Smooth muscle cell (in vitro differentiated cells): ENCODE results near the gene TLE4. TPM values are rescaled to one million over a fixed set of nuclear protein-coding genes. Genes with fewer than 3 reads are reported as not detected.

Experiments used
- DNase-seq: peaks from one replicate; lab custom pipeline; 2025; ENCODE audit not compliant: unreplicated experiment; lab: John Stamatoyannopoulos, UW
- H2AFZ ChIP-seq: fragments of 200-600 bp; sonication (generic); 2 replicates; pipeline ENCODE4 v1.6.0; 2016; ENCODE audit warnings: antibody characterized with exemption, low read depth, mild to moderate bottlenecking
- H3F3A ChIP-seq: fragments of 200-600 bp; sonication (generic); 2 replicates; pipeline ENCODE4 v1.6.0; 2017; ENCODE audit warnings: antibody characterized with exemption, low read depth
- H3K27ac ChIP-seq: fragments of 200-600 bp; sonication (generic); 2 replicates; pipeline ENCODE4 v1.5.1; 2016; ENCODE audit warnings: low read depth, mild to moderate bottlenecking
- H3K27me3 ChIP-seq: fragments of 200-600 bp; sonication (generic); 2 replicates; pipeline ENCODE4 v1.6.1; 2016; ENCODE audit warnings: low read depth, mild to moderate bottlenecking
- H3K36me3 ChIP-seq: fragments of 200-600 bp; sonication (generic); 2 replicates; pipeline ENCODE4 v1.5.1; 2016; ENCODE audit warnings: low read depth
- H3K4me1 ChIP-seq: fragments of 200-600 bp; sonication (generic); 2 replicates; pipeline ENCODE4 v1.5.1; 2016; ENCODE audit warnings: low read depth
- H3K4me2 ChIP-seq: fragments of 200-600 bp; sonication (generic); 2 replicates; pipeline ENCODE4 v1.6.0; 2016; ENCODE audit warnings: mild to moderate bottlenecking
- H3K4me3 ChIP-seq: fragments of 200-600 bp; sonication (generic); 2 replicates; pipeline ENCODE4 v1.5.1; 2016; ENCODE audit warnings: mild to moderate bottlenecking
- H3K79me2 ChIP-seq: fragments of 200-600 bp; sonication (generic); 2 replicates; pipeline ENCODE4 v1.6.0; 2016; ENCODE audit warnings: low read depth, mild to moderate bottlenecking
- H3K9ac ChIP-seq: fragments of 200-600 bp; sonication (generic); 2 replicates; pipeline ENCODE4 v1.6.0; 2016; ENCODE audit warnings: low read depth
- H3K9me3 ChIP-seq: fragments of 200-600 bp; sonication (generic); replicated peaks from 2 replicates; pipeline ENCODE4 v1.5.1; 2016; ENCODE audit warnings: low read depth
- H4K20me1 ChIP-seq: fragments of 200-600 bp; sonication (generic); 2 replicates; pipeline ENCODE4 v1.6.0; 2016; ENCODE audit warnings: low read depth
- WGBS: methylation state at CpG from one replicate; pipeline ENCODE4 v1.1.7; 2016; ENCODE audit warnings: low lambda C conversion rate; 5-methylcytosine and 5-hydroxymethylcytosine counted together
- polyA plus RNA-seq: library from polyadenylated mRNA; unstranded; fragments of >200 nt; fragmentation: Nextera tagmentation; extraction: Ambion mirVana; gene quantifications from 2 replicates; pipeline ENCODE4 v1.2.1, GENCODE V29; 2016
- total RNA-seq: library from RNA; depleted of rRNA; stranded (reverse); fragments of >200 nt; gene quantifications from 2 replicates; pipeline ENCODE4 v1.2.3, GENCODE V29; 2014
- TF ChIP-seq, protein P1 (sequence below): fragments of 200-600 bp; sonication (generic); IDR thresholded peaks from 2 replicates; pipeline ENCODE4 v1.5.1; 2017; ENCODE audit warnings: borderline replicate concordance, mild to moderate bottlenecking, antibody characterized with exemption; ENCODE audit not compliant: insufficient read depth, poor library complexity, severe bottlenecking

The TLE4 gene
- total and polyA plus RNA-seq, 2 experiments from 2014 or later, result 31.6 to 74.3 TPM

DNA sequence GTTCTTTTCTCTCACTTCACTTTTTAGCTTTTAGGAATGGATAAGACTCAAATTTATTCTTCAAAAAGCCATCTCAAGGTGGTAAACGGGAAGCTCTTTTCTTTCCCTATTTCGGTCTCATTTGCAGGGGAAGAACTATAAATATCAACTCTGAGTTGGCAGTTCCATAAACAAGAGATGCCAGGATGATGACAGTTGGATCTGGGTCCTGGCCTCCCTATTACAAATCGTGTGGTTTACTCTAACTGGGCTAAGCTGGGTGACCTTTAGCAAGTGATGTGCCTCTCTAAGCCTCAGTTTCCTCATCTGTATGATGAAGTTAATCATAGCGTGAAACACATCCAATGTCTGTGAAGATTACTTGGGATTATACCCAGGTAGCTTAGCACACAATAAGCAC lies 44.2 kb downstream of the TLE4 start:
- DNase-seq, result no peak
- Histone ChIP-seq H3F3A (peaks cover 9% of the 10 kb centered on the region), H3K9me3 (no peaks in the 10 kb centered on the region), H3K4me3 (no peak overlapping the region), H3K9ac (no peak overlapping the region), H3K79me2 (peaks cover 75% of the 10 kb centered on the region), H2AFZ (no peak overlapping the region), H3K27ac (no peak overlapping the region), H3K4me2 (no peak overlapping the region), H3K36me3 (no peaks in the 10 kb centered on the region), H3K4me1 (peaks cover 46% of the 10 kb centered on the region), H3K27me3 (no peaks in the 10 kb centered on the region), H4K20me1 (peaks cover 100% of the 10 kb centered on the region)
- WGBS, result 79% methylated on average over 4 of the region's 4 CpGs
- TF ChIP-seq, protein P1, sequence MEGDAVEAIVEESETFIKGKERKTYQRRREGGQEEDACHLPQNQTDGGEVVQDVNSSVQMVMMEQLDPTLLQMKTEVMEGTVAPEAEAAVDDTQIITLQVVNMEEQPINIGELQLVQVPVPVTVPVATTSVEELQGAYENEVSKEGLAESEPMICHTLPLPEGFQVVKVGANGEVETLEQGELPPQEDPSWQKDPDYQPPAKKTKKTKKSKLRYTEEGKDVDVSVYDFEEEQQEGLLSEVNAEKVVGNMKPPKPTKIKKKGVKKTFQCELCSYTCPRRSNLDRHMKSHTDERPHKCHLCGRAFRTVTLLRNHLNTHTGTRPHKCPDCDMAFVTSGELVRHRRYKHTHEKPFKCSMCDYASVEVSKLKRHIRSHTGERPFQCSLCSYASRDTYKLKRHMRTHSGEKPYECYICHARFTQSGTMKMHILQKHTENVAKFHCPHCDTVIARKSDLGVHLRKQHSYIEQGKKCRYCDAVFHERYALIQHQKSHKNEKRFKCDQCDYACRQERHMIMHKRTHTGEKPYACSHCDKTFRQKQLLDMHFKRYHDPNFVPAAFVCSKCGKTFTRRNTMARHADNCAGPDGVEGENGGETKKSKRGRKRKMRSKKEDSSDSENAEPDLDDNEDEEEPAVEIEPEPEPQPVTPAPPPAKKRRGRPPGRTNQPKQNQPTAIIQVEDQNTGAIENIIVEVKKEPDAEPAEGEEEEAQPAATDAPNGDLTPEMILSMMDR, result no peak

DNA sequence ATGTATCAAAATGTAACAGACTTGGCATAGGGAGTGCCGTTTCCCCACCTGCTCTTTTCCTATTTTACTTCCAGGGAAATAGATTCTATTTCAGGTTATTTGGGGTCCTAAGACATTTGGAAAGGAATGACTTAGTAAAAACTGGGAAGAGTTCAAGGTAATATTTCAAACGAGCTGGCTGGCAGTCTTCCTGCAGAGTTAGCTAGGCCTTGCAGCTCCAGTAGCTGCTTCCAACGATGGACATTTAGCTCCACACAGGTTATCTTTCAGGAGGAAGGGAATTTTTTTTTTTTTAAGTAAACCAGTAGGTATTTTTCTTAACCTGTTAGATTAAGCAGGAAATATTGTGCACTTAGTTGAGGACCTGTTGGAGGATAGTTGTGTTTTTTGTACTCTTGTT lies 45.2 kb downstream of the TLE4 start:
- whole genome bisulfite sequencing, result 92% methylated on average over 3 of the region's 3 CpGs
- no peak overlapping the region for H3K27ac ChIP-seq
- H3K9me3 ChIP-seq, result no peaks in the 10 kb centered on the region
- H3F3A ChIP-seq, result peaks cover 3% of the 10 kb centered on the region
- no peaks in the 10 kb centered on the region for H3K27me3 ChIP-seq
- H3K4me3 ChIP-seq, result no peak overlapping the region
- H3K79me2 ChIP-seq, result peaks cover 82% of the 10 kb centered on the region
- no peak overlapping the region for H2AFZ ChIP-seq
- TF ChIP-seq, protein P1, result no peak
- H3K4me1 ChIP-seq, result peaks cover 44% of the 10 kb centered on the region
- no peak overlapping the region for H3K4me2 ChIP-seq
- peaks cover 100% of the 10 kb centered on the region for H4K20me1 ChIP-seq
- H3K36me3 ChIP-seq, result no peaks in the 10 kb centered on the region
- no peak for DNase-seq
- no peak overlapping the region for H3K9ac ChIP-seq

DNA sequence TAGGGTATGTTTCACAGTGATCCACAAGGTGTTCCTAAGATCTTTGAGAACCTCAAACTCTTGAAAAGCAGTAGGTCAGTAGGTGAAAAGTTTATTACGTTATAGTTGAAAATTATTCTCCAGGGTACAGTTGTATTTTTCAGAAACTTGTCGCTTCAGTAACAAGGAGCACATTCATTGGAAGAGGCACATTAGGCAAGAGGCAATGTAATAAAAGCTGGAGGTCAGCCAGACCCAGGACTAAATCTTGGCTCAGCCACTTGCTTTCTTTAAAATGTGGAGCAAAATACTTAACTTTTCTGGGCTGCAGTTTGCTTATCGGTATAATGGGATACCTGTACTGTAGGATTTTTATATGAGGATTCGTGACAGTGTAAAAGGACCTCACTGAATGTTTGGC lies 45.6 kb downstream of the TLE4 start:
- peaks cover 41% of the 10 kb centered on the region for H3K4me1 ChIP-seq
- H3K4me2 ChIP-seq, result no peak overlapping the region
- H4K20me1 ChIP-seq, result peaks cover 100% of the 10 kb centered on the region
- H3F3A ChIP-seq, result no peaks in the 10 kb centered on the region
- no peak overlapping the region for H3K4me3 ChIP-seq
- H3K36me3 ChIP-seq, result no peaks in the 10 kb centered on the region
- TF ChIP-seq, protein P1, result no peak
- H3K27me3 ChIP-seq, result no peaks in the 10 kb centered on the region
- no peak overlapping the region for H3K9ac ChIP-seq
- no peak overlapping the region for H3K27ac ChIP-seq
- no peaks in the 10 kb centered on the region for H3K9me3 ChIP-seq
- DNase-seq, result no peak
- H2AFZ ChIP-seq, result no peak overlapping the region
- 86% methylated on average over 4 of the region's 4 CpGs for WGBS
- peaks cover 82% of the 10 kb centered on the region for H3K79me2 ChIP-seq

DNA sequence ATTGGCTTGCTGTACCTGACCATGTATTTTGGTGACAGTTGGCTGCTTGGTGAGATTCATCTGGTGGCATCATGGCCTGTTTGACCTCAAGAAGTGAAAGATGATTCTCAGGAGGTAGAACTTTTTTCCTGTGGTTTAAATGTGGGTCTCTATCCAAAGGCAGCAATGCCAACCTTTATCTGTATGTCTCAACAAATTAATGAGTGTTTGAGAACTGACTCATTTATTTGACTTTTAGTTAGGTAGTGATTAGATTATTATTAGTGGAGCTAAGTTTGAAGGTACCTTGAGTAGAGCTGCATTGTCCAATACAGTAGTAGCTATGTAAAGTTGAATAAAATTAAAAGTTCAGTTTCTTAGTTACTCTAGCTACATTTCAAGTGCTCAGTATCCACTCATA lies 48.2 kb downstream of the TLE4 start:
- H3K9me3 ChIP-seq, result no peaks in the 10 kb centered on the region
- no peak for DNase-seq
- no peaks in the 10 kb centered on the region for H3K27me3 ChIP-seq
- TF ChIP-seq, protein P1, result no peak
- no peak overlapping the region for H3K27ac ChIP-seq
- peaks cover 72% of the 10 kb centered on the region for H3K79me2 ChIP-seq
- no peak overlapping the region for H2AFZ ChIP-seq
- no peak overlapping the region for H3K4me3 ChIP-seq
- H3K9ac ChIP-seq, result no peak overlapping the region
- peaks cover 42% of the 10 kb centered on the region for H3K4me1 ChIP-seq
- H3F3A ChIP-seq, result no peaks in the 10 kb centered on the region
- no peaks in the 10 kb centered on the region for H3K36me3 ChIP-seq
- H4K20me1 ChIP-seq, result peaks cover 96% of the 10 kb centered on the region
- H3K4me2 ChIP-seq, result no peak overlapping the region
